SH-SY5Y (cell line): ENCODE results near the gene ARL13A.

Experiments used
- GATA2 ChIP-seq: IDR thresholded peaks from 2 replicates; pipeline ENCODE4 v1.6.1; 2011; ENCODE audit warnings: mild to moderate bottlenecking, low read depth, low read length
- GATA3 ChIP-seq: IDR thresholded peaks from 2 replicates; pipeline ENCODE4 v1.6.1; 2011; ENCODE audit warnings: low read depth, mild to moderate bottlenecking, low read length, moderate library complexity

ARL13A gene

DNA sequence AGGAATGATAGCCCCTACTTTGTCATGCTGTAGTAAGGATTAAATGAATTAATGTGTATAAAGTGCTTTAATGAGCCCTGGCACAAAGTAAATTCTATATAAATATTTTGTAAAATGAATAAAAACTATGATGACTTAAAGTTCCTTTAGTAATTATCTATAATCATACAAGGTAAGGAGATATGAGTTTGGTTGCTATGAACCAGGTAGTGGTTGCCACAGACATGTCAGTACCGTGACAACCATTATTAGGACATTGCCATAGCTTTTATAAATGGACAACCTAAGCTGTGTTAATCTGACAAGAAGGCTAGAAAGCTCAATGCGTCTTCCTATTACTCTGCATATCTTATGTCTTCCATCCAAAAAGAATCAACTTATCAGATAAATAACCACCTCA lies at the start of gene ARL13A:
Gene ARL13A (plus strand): TSS at position 301 of the 400 bp plus-strand sequence. CDS start 3,982 bp downstream, outside the sequence.
- TF ChIP-seq GATA3 = no peak
- no peak for TF ChIP-seq GATA2

DNA sequence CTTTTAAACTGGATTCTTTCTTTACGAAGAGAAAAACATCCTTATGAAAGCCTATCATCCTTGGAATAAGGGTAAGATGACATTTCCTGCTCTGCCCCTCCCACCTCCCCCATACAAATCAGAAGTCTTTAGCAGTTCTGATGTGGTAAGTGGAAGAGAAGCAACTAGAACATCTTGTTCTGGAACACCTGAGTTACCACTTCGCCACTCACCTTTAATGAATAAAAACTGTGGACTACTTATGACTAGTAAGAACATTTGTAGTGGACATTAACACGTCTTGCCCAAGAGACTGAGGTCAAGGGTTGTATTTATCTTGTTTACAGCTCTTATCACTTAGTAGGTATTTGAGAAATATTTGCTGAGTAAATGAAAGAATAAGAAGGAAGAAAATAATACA lies 45.1 kb upstream of the ARL13A start:
- TF ChIP-seq GATA3 (no peak), GATA2 (no peak)

GRCh38 chrX:100926453-100926852 lies 43.1 kb upstream of the ARL13A start:
- no peak for TF ChIP-seq GATA2
- TF ChIP-seq GATA3 = no peak

DNA sequence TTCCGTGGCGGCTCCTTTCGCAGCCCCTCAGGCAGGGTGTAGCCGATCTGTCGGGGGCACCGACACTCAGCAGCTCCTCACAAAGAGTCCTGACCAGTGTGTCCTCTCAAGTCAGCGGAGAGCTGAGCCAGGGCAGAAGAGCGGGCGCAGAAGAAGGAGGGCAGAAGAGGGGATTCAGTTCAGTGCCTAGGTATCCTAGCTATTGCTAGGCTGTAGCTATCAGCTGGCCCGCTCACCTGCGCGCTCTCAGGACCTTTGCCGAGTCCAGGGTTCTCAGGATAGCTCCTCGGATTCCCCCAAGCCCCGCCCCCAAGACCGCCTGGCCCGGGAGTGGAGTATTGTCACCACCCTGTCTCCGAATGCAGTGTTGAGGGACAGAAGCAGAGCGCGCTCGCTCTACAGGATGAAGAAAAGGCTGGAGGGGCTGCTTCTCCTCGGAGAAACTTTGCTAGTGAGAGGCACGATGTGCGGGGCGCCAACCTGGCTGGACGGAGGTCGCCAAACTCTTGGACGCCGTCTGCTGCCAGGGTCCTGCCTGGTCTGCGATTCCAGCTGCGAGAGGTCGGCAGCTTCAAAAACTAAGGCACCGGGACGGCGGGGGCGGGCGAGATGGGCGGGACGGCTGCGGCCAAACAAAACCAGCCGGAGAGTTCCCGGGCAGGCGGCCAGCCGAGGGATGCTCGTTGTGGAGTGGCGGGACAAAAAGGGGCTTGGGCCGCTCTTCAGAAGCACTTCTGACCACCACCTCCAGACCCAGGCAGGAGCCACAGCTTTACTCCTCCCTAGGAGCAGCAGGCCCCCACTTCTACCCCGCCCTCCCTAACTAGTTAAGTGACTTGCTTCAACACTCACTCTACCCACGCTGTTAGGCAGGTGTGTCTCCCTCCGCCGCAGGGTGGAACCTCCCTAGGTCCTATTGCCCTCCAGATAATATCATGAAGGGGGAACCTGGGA lies 40.6 kb upstream of the ARL13A start, which contains the start of gene XKRX:
Gene XKRX (minus strand): TSS at position 258 of the 954 bp plus-strand sequence. CDS start 613 bp downstream, outside the sequence.
- TF ChIP-seq GATA3 (no peak), GATA2 (no peak)

DNA sequence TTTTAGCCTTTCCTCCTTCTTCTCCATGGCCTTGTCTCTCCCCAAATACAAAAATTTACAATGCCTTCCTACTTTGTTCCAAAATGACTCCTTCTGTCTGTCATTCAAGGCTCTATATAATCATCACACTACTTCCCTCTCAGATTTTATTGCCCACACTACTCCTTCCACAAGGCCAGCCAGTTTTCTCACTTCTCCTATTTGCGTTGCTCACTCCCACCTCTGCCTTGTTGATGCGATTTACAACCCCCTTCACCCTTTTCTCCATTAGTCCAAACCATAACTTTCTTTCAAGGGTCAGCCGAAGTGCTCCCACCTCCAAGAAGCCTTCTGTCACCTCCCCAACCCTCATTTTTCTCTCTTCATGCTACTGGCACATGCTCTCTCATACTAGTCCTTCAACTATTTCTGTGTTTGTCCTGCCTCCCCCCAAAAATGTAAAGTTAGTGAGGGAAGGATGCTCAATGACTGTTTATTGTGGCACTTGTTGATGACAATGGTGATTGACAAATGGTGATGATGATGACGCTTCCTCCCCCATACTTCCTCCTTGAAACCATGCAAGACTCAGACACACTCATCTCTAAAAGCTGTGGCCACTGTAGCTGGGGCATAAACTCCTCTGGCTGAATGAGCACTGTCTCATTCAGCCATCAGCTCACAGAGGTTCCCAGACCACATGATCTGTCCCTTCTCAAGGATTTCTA lies 38.1 kb upstream of the ARL13A start:
- TF ChIP-seq GATA3 (no peak), GATA2 (no peak)

DNA sequence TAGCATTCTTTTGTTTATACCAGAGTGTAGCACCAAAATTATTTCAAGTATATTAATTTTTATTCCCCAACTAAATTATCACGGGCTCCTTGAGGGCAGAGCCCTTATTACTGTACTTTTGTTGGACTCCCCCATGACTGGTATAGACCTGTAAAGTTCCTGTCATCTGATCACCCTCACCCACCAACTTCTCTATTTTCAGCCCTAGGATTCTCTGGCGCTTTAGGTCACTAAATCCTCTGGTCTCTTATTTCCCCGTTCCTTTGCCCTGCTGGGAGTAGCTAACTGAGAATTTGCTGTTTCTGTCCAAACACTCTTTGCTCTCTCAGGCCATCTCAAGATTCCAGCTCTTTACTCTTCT lies 37.6 kb upstream of the ARL13A start:
- TF ChIP-seq GATA3 (no peak), GATA2 (no peak)

- no peak for TF ChIP-seq GATA2
- no peak for TF ChIP-seq GATA3
Measured at GRCh38 chrX:100935767-100936166, 33.7 kb upstream of the ARL13A start.

GRCh38 chrX:100939333-100939732 lies 30.2 kb upstream of the ARL13A start:
- TF ChIP-seq GATA2 = no peak
- TF ChIP-seq GATA3 = no peak

DNA sequence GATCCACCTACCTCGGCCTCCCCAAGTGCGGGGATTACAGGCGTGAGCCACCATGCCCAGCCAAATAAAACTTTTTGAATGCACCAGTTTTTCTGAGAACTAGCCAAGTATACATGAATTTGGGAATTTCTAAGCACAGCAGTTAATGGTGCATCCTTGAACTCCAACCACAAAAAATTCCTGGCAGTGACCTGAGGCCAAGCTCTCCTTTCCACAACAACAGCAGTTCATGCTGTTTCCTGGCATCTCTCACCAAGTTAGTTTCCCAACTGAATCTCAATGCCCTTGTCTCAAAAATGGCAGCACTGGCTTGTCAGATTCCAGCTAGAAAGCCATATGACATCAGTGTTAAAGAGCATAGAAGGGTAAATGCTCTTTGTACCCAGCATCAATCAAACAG lies 24.9 kb upstream of the ARL13A start:
- no peak for TF ChIP-seq GATA3

DNA sequence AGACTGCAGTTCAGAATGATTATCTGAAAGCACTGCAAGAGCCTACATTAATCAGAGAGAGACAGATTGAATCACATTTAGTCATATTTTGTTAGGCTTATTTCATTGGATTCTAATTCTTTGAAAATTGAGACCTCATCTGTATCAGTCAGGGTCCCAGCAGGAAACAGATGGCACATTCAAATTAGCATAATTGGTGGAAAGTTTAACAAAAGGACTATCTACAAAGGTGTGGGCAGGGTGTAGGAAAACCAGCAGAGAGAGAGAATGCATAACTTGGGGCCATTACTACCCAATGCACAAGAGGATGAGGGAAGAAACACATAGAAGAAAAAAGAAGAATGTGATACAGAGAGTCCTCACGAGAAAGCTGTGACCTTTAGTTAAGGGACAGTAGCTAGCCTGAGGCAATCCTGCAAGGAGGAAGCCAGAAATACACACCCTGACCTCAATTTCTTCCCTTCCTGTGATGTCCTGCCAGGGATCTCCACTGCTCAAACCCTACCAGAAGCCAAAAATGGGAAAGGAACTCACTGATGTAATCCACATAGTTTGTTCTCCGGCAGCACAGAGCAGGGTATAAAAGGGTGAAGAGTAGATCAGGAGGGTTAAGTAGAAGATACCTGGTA lies 23.1 kb upstream of the ARL13A start:
- TF ChIP-seq GATA2 (no peak), GATA3 (no peak)

GRCh38 chrX:100948557-100948956 lies 21.0 kb upstream of the ARL13A start:
- TF ChIP-seq GATA3 (no peak), GATA2 (no peak)

GRCh38 chrX:100962811-100963210 lies 6.7 kb upstream of the ARL13A start:
- TF ChIP-seq GATA3 (no peak), GATA2 (no peak)

DNA sequence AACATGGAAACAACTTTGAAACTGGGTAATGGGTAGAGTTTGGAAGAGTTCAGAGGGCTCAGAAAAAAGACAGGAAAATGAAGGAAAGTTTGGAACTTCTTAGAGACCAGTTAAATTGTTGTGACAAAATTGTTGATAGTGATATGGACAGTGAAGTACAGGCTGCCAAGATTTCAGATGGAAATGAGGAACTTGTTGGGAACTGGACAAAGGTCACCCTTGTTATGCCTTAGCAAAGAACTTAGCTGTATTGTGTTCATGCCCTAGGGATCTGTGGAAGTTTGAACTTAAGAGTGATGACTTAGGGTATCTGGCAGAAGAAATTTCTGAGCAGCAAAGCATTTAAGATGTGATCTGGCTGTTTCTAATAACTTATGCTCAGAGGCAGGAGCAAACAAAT lies 5.1 kb upstream of the ARL13A start:
- no peak for TF ChIP-seq GATA3
- no peak for TF ChIP-seq GATA2

DNA sequence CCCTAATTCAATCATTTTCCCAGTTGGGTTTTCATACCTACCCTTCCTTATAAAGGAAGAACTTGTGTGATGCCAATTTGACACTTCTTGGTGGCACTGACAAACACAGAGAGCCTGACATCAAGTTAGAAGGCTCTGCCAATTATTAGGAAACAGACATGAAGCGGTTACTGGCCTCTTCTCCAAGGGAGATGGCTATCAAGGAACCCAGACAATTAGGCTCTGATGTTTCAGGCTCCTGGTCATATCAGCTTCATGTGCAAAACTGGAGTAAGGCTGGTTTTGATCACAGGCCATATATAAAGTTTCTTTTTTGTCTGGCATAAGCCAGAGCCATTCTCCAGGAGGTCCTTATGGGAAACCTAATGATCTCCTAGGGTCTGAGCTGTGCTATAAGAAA lies 428 bp downstream of the ARL13A start:
- TF ChIP-seq GATA2 (peak; percentile 75), GATA3 (peak; percentile 66; the same call in 1 of the 2 replicates)

- no peak for TF ChIP-seq GATA3
- no peak for TF ChIP-seq GATA2
Measured at GRCh38 chrX:100973411-100973810, 3.9 kb downstream of the ARL13A start.
